HepG2 (cell line): ENCODE data around the gene GYG1. TPM values are rescaled to one million over a fixed set of nuclear protein-coding genes. Genes with fewer than 3 reads are reported as not detected.
A peak's percentile ranks its signal among the peaks of the same experiment; 100 is the strongest.

ENCODE experiments used
- ASH2L ChIP-seq: fragments of 300-600, 200-600 bp; sonication (generic); IDR thresholded peaks from 2 replicates; pipeline ENCODE4 v1.7.0; 2017; ENCODE audit warnings: low read depth, mild to moderate bottlenecking, moderate library complexity, mixed read lengths, low read length; ENCODE audit not compliant: insufficient read length
- EED ChIP-seq: sonication (generic); formaldehyde crosslinking; IDR thresholded peaks from 2 replicates; pipeline ENCODE4 v1.5.0; 2020; ENCODE audit warnings: mild to moderate bottlenecking, missing genetic modification reagents
- FOSL2 ChIP-seq: sonication (generic); formaldehyde crosslinking; IDR thresholded peaks from 2 replicates; pipeline ENCODE4 v1.4.0; 2020; ENCODE audit warnings: missing genetic modification reagents
- HDAC1 ChIP-seq: sonication (generic); formaldehyde crosslinking; IDR thresholded peaks from 2 replicates; pipeline ENCODE4 v1.5.1; 2020; ENCODE audit warnings: mild to moderate bottlenecking, missing genetic modification reagents
- KMT2A ChIP-seq: sonication (generic); formaldehyde crosslinking; IDR thresholded peaks from 2 replicates; pipeline ENCODE4 v1.4.0; 2020; ENCODE audit warnings: missing genetic modification reagents
- MXI1 ChIP-seq: IDR thresholded peaks from 3 replicates; pipeline ENCODE4 v1.6.1; 2012; ENCODE audit warnings: low read depth, low read length, inconsistent platforms, borderline replicate concordance
- POLR2AphosphoS5 ChIP-seq: IDR thresholded peaks from 2 replicates; pipeline ENCODE4 v1.6.1; 2012; ENCODE audit warnings: low read depth, low read length
- REXO4 ChIP-seq: sonication (generic); formaldehyde crosslinking; IDR thresholded peaks from 2 replicates; pipeline ENCODE4 v1.8.0; 2022; ENCODE audit warnings: missing genetic modification reagents, mild to moderate bottlenecking, borderline replicate concordance
- SAP130 ChIP-seq: IDR thresholded peaks from 2 replicates; pipeline ENCODE4 v1.6.1; 2016; ENCODE audit warnings: low read depth
- TBX2 ChIP-seq: sonication (generic); formaldehyde crosslinking; IDR thresholded peaks from 2 replicates; pipeline ENCODE4 v1.5.0; 2020; ENCODE audit warnings: missing genetic modification reagents, mild to moderate bottlenecking, borderline replicate concordance
- ZMYM4 ChIP-seq: sonication (generic); formaldehyde crosslinking; IDR thresholded peaks from 2 replicates; pipeline ENCODE4 v1.8.1; 2023; ENCODE audit warnings: mild to moderate bottlenecking, missing genetic modification reagents
- ZNF234 ChIP-seq: sonication (generic); formaldehyde crosslinking; conservative IDR thresholded peaks from 2 replicates; pipeline ENCODE4 v1.5.1; 2020; ENCODE audit warnings: mild to moderate bottlenecking, missing genetic modification reagents
- ZNF263 ChIP-seq: sonication (generic); formaldehyde crosslinking; IDR thresholded peaks from 2 replicates; pipeline ENCODE4 v1.4.0; 2020; ENCODE audit warnings: missing genetic modification reagents
- ZNF451 ChIP-seq: sonication (generic); formaldehyde crosslinking; IDR thresholded peaks from 2 replicates; pipeline ENCODE4 v1.5.0; 2020; ENCODE audit warnings: mild to moderate bottlenecking, missing genetic modification reagents
- ZNF703 ChIP-seq: sonication (generic); formaldehyde crosslinking; IDR thresholded peaks from 2 replicates; pipeline ENCODE4 v1.5.1; 2020; ENCODE audit warnings: missing genetic modification reagents, mild to moderate bottlenecking, moderate library complexity, borderline replicate concordance
- ZNF709 ChIP-seq: sonication (generic); formaldehyde crosslinking; IDR thresholded peaks from 2 replicates; pipeline ENCODE4 v1.5.0; 2020; ENCODE audit warnings: mild to moderate bottlenecking, missing genetic modification reagents
- ZNF891 ChIP-seq: sonication (generic); formaldehyde crosslinking; IDR thresholded peaks from 2 replicates; pipeline ENCODE4 v1.5.0; 2020; ENCODE audit warnings: mild to moderate bottlenecking, missing genetic modification reagents
- ZSCAN25 ChIP-seq: sonication (generic); formaldehyde crosslinking; IDR thresholded peaks from 2 replicates; pipeline ENCODE4 v1.8.0; 2022; ENCODE audit warnings: mild to moderate bottlenecking, missing genetic modification reagents
- polyA plus RNA-seq, 8 experiments: library from polyadenylated mRNA; depleted of rRNA in 3 of 8; stranded (reverse) in 7 of 8; unstranded in 1 of 8; fragments of >200 nt; fragmentation: Illumina TruSeq in 4 of 8; extraction: Trizol in 4 of 8; gene quantifications; 2 replicates each; pipeline versions ENCODE4 v1.2.1 to v1.2.3, GENCODE V29; 2011 to 2016; ENCODE audit warnings: low read depth in 4 of 8, missing spikeins in 1 of 8, mixed read lengths in 1 of 8; ENCODE audit not compliant: insufficient read depth in 1 of 8
- total RNA-seq, 5 experiments: library from RNA; depleted of rRNA; stranded (reverse); fragments of >200 nt; fragmentation: Illumina TruSeq; extraction: Trizol; gene quantifications; 2 replicates each; pipeline ENCODE4 v1.2.3, GENCODE V29; 2016; ENCODE audit warnings: low read depth in 1 of 5
- TF ChIP-seq, protein P1 (sequence below): sonication (generic); formaldehyde crosslinking; IDR thresholded peaks from 2 replicates; pipeline ENCODE4 v1.9.0; 2022; ENCODE audit warnings: missing genetic modification reagents, mild to moderate bottlenecking, borderline replicate concordance
- TF ChIP-seq, protein P2 (sequence below): IDR thresholded peaks from 2 replicates; pipeline ENCODE4 v1.4.0; 2020; ENCODE audit warnings: mild to moderate bottlenecking, missing genetic modification reagents
- TF ChIP-seq, protein P3 (sequence below): sonication (generic); formaldehyde crosslinking; IDR thresholded peaks from 2 replicates; pipeline ENCODE4 v1.4.0; 2020; ENCODE audit warnings: missing genetic modification reagents
- TF ChIP-seq, protein P4 (sequence below): fragments of 450-650 bp; IDR thresholded peaks from 2 replicates; pipeline ENCODE4 v1.6.1; 2017

Gene GYG1
- total and polyA plus RNA-seq, 2 of the 13 experiments (the other 11 are each of a cell fraction or from before 2014, with no cell fraction given), result 15.7 to 28.1 TPM

DNA sequence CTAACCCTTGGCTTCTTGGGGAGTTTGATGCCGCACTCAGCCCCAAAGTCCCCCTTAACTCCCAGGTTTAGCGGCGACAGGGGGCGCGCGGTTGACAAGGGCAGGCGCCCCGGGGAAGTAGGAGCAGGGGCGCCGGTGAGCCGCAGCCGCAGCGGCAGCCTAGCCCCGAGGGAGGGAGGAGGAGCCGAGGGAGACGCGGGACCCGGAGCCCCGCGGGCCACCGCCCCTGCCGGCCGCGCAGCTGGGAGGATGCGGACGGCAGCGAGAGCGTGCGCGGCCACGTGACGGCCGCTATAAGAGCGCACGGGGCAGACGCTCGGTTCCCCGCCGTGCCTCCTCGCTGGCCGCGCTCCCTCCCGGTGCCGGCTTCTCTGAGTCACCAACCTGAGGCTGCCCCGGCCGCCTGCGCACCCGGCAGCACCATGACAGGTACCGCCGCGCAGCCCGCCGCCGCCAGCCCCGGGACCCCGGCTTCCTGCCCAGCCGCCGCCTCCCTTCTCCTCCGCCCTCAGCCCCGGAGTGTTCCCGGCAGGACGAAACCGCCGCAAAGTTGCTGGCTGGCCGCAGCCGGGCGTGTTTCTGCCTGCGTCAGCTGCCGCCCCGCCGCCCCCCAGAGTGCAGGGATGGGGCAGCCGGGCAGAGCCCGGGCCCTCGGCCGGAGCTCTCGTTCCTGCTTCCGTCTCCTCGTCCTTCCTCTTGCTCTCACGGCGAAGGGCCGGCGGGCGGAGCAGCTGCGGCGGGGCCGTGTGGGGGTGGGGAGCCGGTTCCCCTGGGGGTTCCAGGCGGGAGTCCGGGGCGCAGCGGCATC is at the start of gene GYG1 (continued):
- TF ChIP-seq EED (CRISPR knock-in tag) (peak; percentile 93), ZNF709 (peak; percentile 74; the same call in 1 of the 2 replicates), ZSCAN25 (CRISPR knock-in tag) (no peak), REXO4 (no peak), FOSL2 (CRISPR knock-in tag) (peak; percentile 77), ASH2L (peak; percentile 58), ZNF263 (CRISPR knock-in tag) (peak; percentile 63), HDAC1 (CRISPR knock-in tag) (peak; percentile 52; the same call in 1 of the 2 replicates), ZNF703 (CRISPR knock-in tag) (peak; percentile 88; the same call in 1 of the 2 replicates), POLR2AphosphoS5 (peak; percentile 47; the same call in 1 of the 2 replicates), ZNF891 (CRISPR knock-in tag) (peak; percentile 81; the same call in 1 of the 2 replicates), SAP130 (CRISPR knock-in tag) (peak; percentile 79), MXI1 (peak; percentile 72; the same call in 1 of the 3 replicates), TBX2 (peak; percentile 59; the same call in 1 of the 2 replicates), ZMYM4 (CRISPR knock-in tag) (peak; percentile 99), KMT2A (CRISPR knock-in tag) (no peak), ZNF234 (0 out of 2 replicates have a peak, but pooled peaks have one; percentile 40), ZNF451 (peak; percentile 51; the same call in 1 of the 2 replicates)
- TF ChIP-seq, protein P1, sequence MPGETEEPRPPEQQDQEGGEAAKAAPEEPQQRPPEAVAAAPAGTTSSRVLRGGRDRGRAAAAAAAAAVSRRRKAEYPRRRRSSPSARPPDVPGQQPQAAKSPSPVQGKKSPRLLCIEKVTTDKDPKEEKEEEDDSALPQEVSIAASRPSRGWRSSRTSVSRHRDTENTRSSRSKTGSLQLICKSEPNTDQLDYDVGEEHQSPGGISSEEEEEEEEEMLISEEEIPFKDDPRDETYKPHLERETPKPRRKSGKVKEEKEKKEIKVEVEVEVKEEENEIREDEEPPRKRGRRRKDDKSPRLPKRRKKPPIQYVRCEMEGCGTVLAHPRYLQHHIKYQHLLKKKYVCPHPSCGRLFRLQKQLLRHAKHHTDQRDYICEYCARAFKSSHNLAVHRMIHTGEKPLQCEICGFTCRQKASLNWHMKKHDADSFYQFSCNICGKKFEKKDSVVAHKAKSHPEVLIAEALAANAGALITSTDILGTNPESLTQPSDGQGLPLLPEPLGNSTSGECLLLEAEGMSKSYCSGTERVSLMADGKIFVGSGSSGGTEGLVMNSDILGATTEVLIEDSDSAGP (CRISPR knock-in tag), result peak; percentile 93
- TF ChIP-seq, protein P2, sequence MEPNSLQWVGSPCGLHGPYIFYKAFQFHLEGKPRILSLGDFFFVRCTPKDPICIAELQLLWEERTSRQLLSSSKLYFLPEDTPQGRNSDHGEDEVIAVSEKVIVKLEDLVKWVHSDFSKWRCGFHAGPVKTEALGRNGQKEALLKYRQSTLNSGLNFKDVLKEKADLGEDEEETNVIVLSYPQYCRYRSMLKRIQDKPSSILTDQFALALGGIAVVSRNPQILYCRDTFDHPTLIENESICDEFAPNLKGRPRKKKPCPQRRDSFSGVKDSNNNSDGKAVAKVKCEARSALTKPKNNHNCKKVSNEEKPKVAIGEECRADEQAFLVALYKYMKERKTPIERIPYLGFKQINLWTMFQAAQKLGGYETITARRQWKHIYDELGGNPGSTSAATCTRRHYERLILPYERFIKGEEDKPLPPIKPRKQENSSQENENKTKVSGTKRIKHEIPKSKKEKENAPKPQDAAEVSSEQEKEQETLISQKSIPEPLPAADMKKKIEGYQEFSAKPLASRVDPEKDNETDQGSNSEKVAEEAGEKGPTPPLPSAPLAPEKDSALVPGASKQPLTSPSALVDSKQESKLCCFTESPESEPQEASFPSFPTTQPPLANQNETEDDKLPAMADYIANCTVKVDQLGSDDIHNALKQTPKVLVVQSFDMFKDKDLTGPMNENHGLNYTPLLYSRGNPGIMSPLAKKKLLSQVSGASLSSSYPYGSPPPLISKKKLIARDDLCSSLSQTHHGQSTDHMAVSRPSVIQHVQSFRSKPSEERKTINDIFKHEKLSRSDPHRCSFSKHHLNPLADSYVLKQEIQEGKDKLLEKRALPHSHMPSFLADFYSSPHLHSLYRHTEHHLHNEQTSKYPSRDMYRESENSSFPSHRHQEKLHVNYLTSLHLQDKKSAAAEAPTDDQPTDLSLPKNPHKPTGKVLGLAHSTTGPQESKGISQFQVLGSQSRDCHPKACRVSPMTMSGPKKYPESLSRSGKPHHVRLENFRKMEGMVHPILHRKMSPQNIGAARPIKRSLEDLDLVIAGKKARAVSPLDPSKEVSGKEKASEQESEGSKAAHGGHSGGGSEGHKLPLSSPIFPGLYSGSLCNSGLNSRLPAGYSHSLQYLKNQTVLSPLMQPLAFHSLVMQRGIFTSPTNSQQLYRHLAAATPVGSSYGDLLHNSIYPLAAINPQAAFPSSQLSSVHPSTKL, result peak; percentile 52; the same call in 1 of the 2 replicates
- TF ChIP-seq, protein P3, sequence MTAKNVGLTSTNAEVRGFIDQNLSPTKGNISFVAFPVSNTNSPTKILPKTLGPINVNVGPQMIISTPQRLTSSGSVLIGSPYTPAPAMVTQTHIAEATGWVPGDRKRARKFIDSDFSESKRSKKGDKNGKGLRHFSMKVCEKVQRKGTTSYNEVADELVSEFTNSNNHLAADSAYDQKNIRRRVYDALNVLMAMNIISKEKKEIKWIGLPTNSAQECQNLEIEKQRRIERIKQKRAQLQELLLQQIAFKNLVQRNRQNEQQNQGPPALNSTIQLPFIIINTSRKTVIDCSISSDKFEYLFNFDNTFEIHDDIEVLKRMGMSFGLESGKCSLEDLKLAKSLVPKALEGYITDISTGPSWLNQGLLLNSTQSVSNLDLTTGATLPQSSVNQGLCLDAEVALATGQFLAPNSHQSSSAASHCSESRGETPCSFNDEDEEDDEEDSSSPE, result peak; percentile 56
- TF ChIP-seq, protein P4, sequence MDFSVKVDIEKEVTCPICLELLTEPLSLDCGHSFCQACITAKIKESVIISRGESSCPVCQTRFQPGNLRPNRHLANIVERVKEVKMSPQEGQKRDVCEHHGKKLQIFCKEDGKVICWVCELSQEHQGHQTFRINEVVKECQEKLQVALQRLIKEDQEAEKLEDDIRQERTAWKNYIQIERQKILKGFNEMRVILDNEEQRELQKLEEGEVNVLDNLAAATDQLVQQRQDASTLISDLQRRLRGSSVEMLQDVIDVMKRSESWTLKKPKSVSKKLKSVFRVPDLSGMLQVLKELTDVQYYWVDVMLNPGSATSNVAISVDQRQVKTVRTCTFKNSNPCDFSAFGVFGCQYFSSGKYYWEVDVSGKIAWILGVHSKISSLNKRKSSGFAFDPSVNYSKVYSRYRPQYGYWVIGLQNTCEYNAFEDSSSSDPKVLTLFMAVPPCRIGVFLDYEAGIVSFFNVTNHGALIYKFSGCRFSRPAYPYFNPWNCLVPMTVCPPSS, result no peak
